Stimulated activated CD8-positive, alpha-beta memory T cell treated with anti-CD3 and anti-CD28 coated beads, Interleukin-7, amount 100 ng/mL, for 4 hours (primary cell): Measurements from ENCODE around the gene AOC2.
"Not testable (repeated sequence)": the region's sequence is repeated elsewhere in the genome, so short reads cannot be mapped to it uniquely, and the experiment has no call there.

ENCODE experiments used
- DNase-seq, 2 donors: peaks; one replicate each; pipeline ENCODE4 v3.0.0-alpha.2; 2020; ENCODE audit warnings: low read depth in 2 of 2

AOC2 gene

GRCh38 chr17:42855048-42855596 lies 10.7 kb downstream of the AOC2 start:
- DNase-seq = no peak

- not testable (repeated sequence) for DNase-seq
Observed at GRCh38 chr17:42856093-42856492, 11.7 kb downstream of the AOC2 start.

GRCh38 chr17:42856516-42856915 lies 12.1 kb downstream of the AOC2 start:
- DNase-seq = not testable (repeated sequence)

- no peak for DNase-seq
Observed at GRCh38 chr17:42857389-42857788, 13.0 kb downstream of the AOC2 start.

- DNase-seq = no peak
Observed at GRCh38 chr17:42865638-42866094, 21.3 kb downstream of the AOC2 start.

GRCh38 chr17:42866216-42866615 lies 21.8 kb downstream of the AOC2 start:
- no peak for DNase-seq

- no peak for DNase-seq
Observed at GRCh38 chr17:42866631-42867575, 22.5 kb downstream of the AOC2 start.

- not testable (repeated sequence) for DNase-seq
Observed at GRCh38 chr17:42867694-42868261, 23.4 kb downstream of the AOC2 start.

GRCh38 chr17:42868338-42868737 lies 24.0 kb downstream of the AOC2 start:
- no peak for DNase-seq

- DNase-seq = no peak
Observed at GRCh38 chr17:42871647-42872046, 27.3 kb downstream of the AOC2 start.

GRCh38 chr17:42872251-42872965 lies 28.0 kb downstream of the AOC2 start:
- no peak for DNase-seq

GRCh38 chr17:42873315-42873714 lies 28.9 kb downstream of the AOC2 start:
- no peak for DNase-seq

- not testable (repeated sequence) for DNase-seq
Observed at GRCh38 chr17:42873932-42874695, 29.7 kb downstream of the AOC2 start.

- no peak for DNase-seq
Observed at GRCh38 chr17:42877037-42877436, 32.7 kb downstream of the AOC2 start.

GRCh38 chr17:42878123-42878880 lies 33.9 kb downstream of the AOC2 start:
- DNase-seq = no peak

- DNase-seq = no peak
Observed at GRCh38 chr17:42878924-42879595, 34.7 kb downstream of the AOC2 start.

- DNase-seq = no peak
Observed at GRCh38 chr17:42879596-42879985, 35.2 kb downstream of the AOC2 start.

- no peak for DNase-seq
Observed at GRCh38 chr17:42880776-42881310, 36.5 kb downstream of the AOC2 start.

- not testable (repeated sequence) for DNase-seq
Observed at GRCh38 chr17:42881706-42882105, 37.3 kb downstream of the AOC2 start.

- no peak for DNase-seq
Observed at GRCh38 chr17:42882166-42882565, 37.8 kb downstream of the AOC2 start.
